MM.1S (cell line): Measurements from ENCODE around the gene MCTP2.
A peak's percentile ranks its signal among the peaks of the same experiment; 100 is the strongest.

ENCODE experiments used
- DNase-seq: peaks from one replicate; pipeline ENCODE4 v3.0.0-alpha.2; 2015
- H2AFZ ChIP-seq: fragments of 300-600 bp; sonication (generic); 2 replicates; pipeline ENCODE4 v1.6.0; 2016; ENCODE audit warnings: antibody characterized with exemption, low read length
- H3F3A ChIP-seq: fragments of 300-600 bp; sonication (generic); 2 replicates; pipeline ENCODE4 v1.6.1; 2016; ENCODE audit warnings: mild to moderate bottlenecking, antibody characterized with exemption, low read length, moderate library complexity, mixed read lengths; ENCODE audit not compliant: insufficient read depth
- H3K27ac ChIP-seq: fragments of 300-600 bp; sonication (generic); 2 replicates; pipeline ENCODE4 v1.5.1; 2016; ENCODE audit warnings: mild to moderate bottlenecking, low read length
- H3K27me3 ChIP-seq: fragments of 300-600 bp; sonication (generic); replicated peaks from 2 replicates; pipeline ENCODE4 v1.6.0; 2016; ENCODE audit warnings: low read length; ENCODE audit not compliant: insufficient read depth
- H3K36me3 ChIP-seq: fragments of 300-600 bp; sonication (generic); replicated peaks from 2 replicates; pipeline ENCODE4 v1.6.1; 2016; ENCODE audit warnings: mild to moderate bottlenecking, low read length, mixed read lengths; ENCODE audit not compliant: insufficient read depth
- H3K4me1 ChIP-seq: fragments of 300-600 bp; sonication (generic); 2 replicates; pipeline ENCODE4 v1.6.1; 2016; ENCODE audit warnings: low read length, mixed read lengths
- H3K4me2 ChIP-seq: fragments of 300-600 bp; sonication (generic); 2 replicates; pipeline ENCODE4 v1.6.0; 2016; ENCODE audit warnings: low read depth, low read length
- H3K4me3 ChIP-seq: fragments of 300-600 bp; sonication (generic); 2 replicates; pipeline ENCODE4 v1.5.1; 2016; ENCODE audit warnings: low read length, mixed read lengths
- H3K79me2 ChIP-seq: fragments of 300-600 bp; sonication (generic); 2 replicates; pipeline ENCODE4 v1.6.1; 2016; ENCODE audit warnings: mixed run types, low read length, mixed read lengths
- H3K9ac ChIP-seq: fragments of 300-600 bp; sonication (generic); 2 replicates; pipeline ENCODE4 v1.6.1; 2016; ENCODE audit warnings: low read length, mixed read lengths
- H3K9me2 ChIP-seq: fragments of 300-600 bp; sonication (generic); replicated peaks from 2 replicates; pipeline ENCODE4 v1.6.1; 2016; ENCODE audit warnings: mild to moderate bottlenecking, low read length, mixed read lengths; ENCODE audit not compliant: insufficient read depth
- H3K9me3 ChIP-seq: fragments of 300-600 bp; sonication (generic); replicated peaks from 2 replicates; pipeline ENCODE4 v1.6.1; 2016; ENCODE audit warnings: mild to moderate bottlenecking, low read length, mixed read lengths; ENCODE audit not compliant: insufficient read depth
- H4K20me1 ChIP-seq: fragments of 300-600 bp; sonication (generic); 2 replicates; pipeline ENCODE4 v1.6.1; 2016; ENCODE audit warnings: mild to moderate bottlenecking, low read length, moderate library complexity, mixed read lengths; ENCODE audit not compliant: insufficient read depth
- CTCF ChIP-seq: fragments of 300-600 bp; sonication (generic); IDR thresholded peaks from 2 replicates; pipeline ENCODE4 v1.5.1; 2016; ENCODE audit warnings: antibody characterized with exemption, low read length, mixed read lengths
- EZH2 ChIP-seq: fragments of 300-600 bp; sonication (generic); optimal IDR thresholded peaks from 2 replicates; pipeline ENCODE3; 2017; ENCODE audit warnings: low read depth, mild to moderate bottlenecking, antibody characterized with exemption, low read length, mixed read lengths
- EZH2phosphoT487 ChIP-seq: fragments of 300-600 bp; sonication (generic); IDR thresholded peaks from 2 replicates; pipeline ENCODE4 v1.6.1; 2018; ENCODE audit warnings: antibody characterized with exemption, low read length

Gene MCTP2

DNA sequence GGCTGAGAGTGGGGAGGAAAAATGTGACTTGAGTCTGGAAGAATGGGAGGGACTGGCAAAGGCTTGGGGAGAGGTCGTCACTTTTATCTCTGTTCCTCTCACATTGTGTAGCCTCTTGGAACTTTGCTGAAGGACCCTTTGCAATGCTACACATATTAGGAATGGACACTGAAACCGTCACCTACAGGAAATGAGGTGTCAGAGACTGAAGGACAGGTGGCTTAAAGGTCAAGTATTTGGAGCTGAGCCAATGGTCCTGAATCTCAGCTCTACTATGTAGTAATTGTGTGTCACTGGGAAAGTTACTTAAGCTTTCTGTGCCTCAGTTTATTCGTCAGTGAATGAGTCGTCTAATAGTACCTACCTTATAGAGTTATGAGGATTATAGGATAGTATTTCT is 14.7 kb downstream of the MCTP2 start:
- TF ChIP-seq EZH2phosphoT487 (no peak), EZH2 (no peak), CTCF (no peak)
- H3F3A ChIP-seq = 0 out of 2 replicates have a peak, but pooled peaks cover 3% of the 10 kb centered on the region
- no peaks in the 10 kb centered on the region for H4K20me1 ChIP-seq
- peaks cover 27% of the 10 kb centered on the region; the same call in 1 of the 2 replicates for H3K79me2 ChIP-seq
- peaks cover 10% of the 10 kb centered on the region for H3K4me1 ChIP-seq
- no peak overlapping the region for H3K4me3 ChIP-seq
- no peak overlapping the region for H2AFZ ChIP-seq
- H3K9me2 ChIP-seq = no peaks in the 10 kb centered on the region
- no peak overlapping the region for H3K27ac ChIP-seq
- no peaks in the 10 kb centered on the region for H3K9me3 ChIP-seq
- peak overlapping the region; percentile 15; the same call in 1 of the 2 replicates for H3K4me2 ChIP-seq
- no peaks in the 10 kb centered on the region for H3K36me3 ChIP-seq
- H3K27me3 ChIP-seq = no peaks in the 10 kb centered on the region
- DNase-seq = no peak
- H3K9ac ChIP-seq = no peak overlapping the region

- Histone ChIP-seq H3K27me3 (no peaks in the 10 kb centered on the region), H3K27ac (no peak overlapping the region), H3K9me2 (no peaks in the 10 kb centered on the region), H3K4me1 (peaks cover 13% of the 10 kb centered on the region), H3K4me3 (no peak overlapping the region), H3K79me2 (peaks cover 13% of the 10 kb centered on the region; the same call in 1 of the 2 replicates), H3K9me3 (no peaks in the 10 kb centered on the region), H3K36me3 (no peaks in the 10 kb centered on the region), H3K4me2 (no peak overlapping the region), H2AFZ (no peak overlapping the region), H3K9ac (no peak overlapping the region), H4K20me1 (no peaks in the 10 kb centered on the region), H3F3A (0 out of 2 replicates have a peak, but pooled peaks cover 3% of the 10 kb centered on the region)
- no peak for TF ChIP-seq EZH2
- no peak for TF ChIP-seq CTCF
- no peak for TF ChIP-seq EZH2phosphoT487
- no peak for DNase-seq
Observed at GRCh38 chr15:94247789-94248638, 16.7 kb downstream of the MCTP2 start.

GRCh38 chr15:94250801-94251200 is 19.4 kb downstream of the MCTP2 start:
- no peak overlapping the region for H2AFZ ChIP-seq
- H4K20me1 ChIP-seq = no peaks in the 10 kb centered on the region
- H3K79me2 ChIP-seq = peaks cover 11% of the 10 kb centered on the region; the same call in 1 of the 2 replicates
- TF ChIP-seq CTCF = no peak
- no peak for TF ChIP-seq EZH2phosphoT487
- no peak for TF ChIP-seq EZH2
- H3K9ac ChIP-seq = no peak overlapping the region
- H3K9me2 ChIP-seq = no peaks in the 10 kb centered on the region
- peaks cover 17% of the 10 kb centered on the region for H3K4me1 ChIP-seq
- H3K9me3 ChIP-seq = no peaks in the 10 kb centered on the region
- no peaks in the 10 kb centered on the region for H3K27me3 ChIP-seq
- no peak overlapping the region for H3K27ac ChIP-seq
- no peak for DNase-seq
- no peak overlapping the region for H3K4me3 ChIP-seq
- H3K4me2 ChIP-seq = no peak overlapping the region
- 0 out of 2 replicates have a peak, but pooled peaks cover 1% of the 10 kb centered on the region for H3F3A ChIP-seq
- no peaks in the 10 kb centered on the region for H3K36me3 ChIP-seq
